Heart left ventricle (tissue), 16 donors: ENCODE measurements around the gene AMIGO2. TPM values are rescaled to one million over a fixed set of nuclear protein-coding genes. Genes with fewer than 3 reads are reported as not detected.

Source experiments
- ATAC-seq, 4 donors: fragments of 200-7000 bp; cut with Tn5 transposase; one replicate each; pipeline ENCODE4 v1.9.1; 2020 to 2022; ENCODE audit warnings: moderate library complexity in 4 of 4, mild to moderate bottlenecking in 3 of 4, moderate number of reproducible peaks in 1 of 4
- DNase-seq, 5 donors: peaks; one replicate each; pipeline ENCODE4 v3.0.0-alpha.2; 2020
- H3K27ac ChIP-seq, 12 donors: fragments of 200-600 bp; sonication (generic) in 4 of 12; one replicate each; pipeline versions ENCODE4 v1.5.0 to v1.8.0; 2016 to 2022; ENCODE audit warnings: mild to moderate bottlenecking in 2 of 12
- H3K27me3 ChIP-seq, 9 donors: fragments of 200-600 bp; sonication (generic) in 2 of 9; one replicate each; pipeline versions ENCODE4 v1.5.1 to v1.8.0; 2016 to 2022; ENCODE audit warnings: mild to moderate bottlenecking in 3 of 9
- H3K36me3 ChIP-seq, 9 donors: fragments of 200-600 bp; sonication (generic) in 2 of 9; one replicate each; pipeline versions ENCODE4 v1.5.0 to v1.8.0; 2018 to 2022; ENCODE audit warnings: mild to moderate bottlenecking in 2 of 9
- H3K4me1 ChIP-seq, 12 donors: fragments of 200-600 bp; sonication (generic) in 4 of 12; one replicate each; pipeline versions ENCODE4 v1.5.0 to v1.8.0; 2016 to 2022; ENCODE audit warnings: mild to moderate bottlenecking in 3 of 12
- H3K4me3 ChIP-seq, 12 donors: fragments of 200-600 bp; sonication (generic) in 4 of 12; one replicate each; pipeline versions ENCODE4 v1.5.0 to v1.8.0; 2017 to 2022; ENCODE audit warnings: mild to moderate bottlenecking in 9 of 12, moderate library complexity in 4 of 12
- H3K9me3 ChIP-seq, 12 donors: fragments of 200-600 bp; sonication (generic) in 4 of 12; one replicate each; pipeline versions ENCODE4 v1.5.0 to v1.8.0; 2016 to 2022; ENCODE audit warnings: mild to moderate bottlenecking in 1 of 12
- CTCF ChIP-seq, 12 donors: fragments of 200-600 bp; sonication (generic) in 4 of 12; IDR thresholded peaks; one replicate each; pipeline versions ENCODE4 v1.5.0 to v1.8.0; 2018 to 2022; ENCODE audit warnings: antibody characterized with exemption in 12 of 12, mild to moderate bottlenecking in 5 of 12
- POLR2A ChIP-seq, 2 donors: fragments of 450-650 bp; IDR thresholded peaks; one replicate each; pipeline ENCODE4 v1.6.1; 2017; ENCODE audit warnings: antibody characterized with exemption in 2 of 2, mild to moderate bottlenecking in 2 of 2, moderate library complexity in 2 of 2
- WGBS, 4 donors: extraction: QIAGEN DNeasy Blood & Tissue Kit in 2 of 4; methylation state at CpG; one replicate each; pipeline versions ENCODE4 v1.1.5 to v1.1.7; 2013 to 2018; 5-methylcytosine and 5-hydroxymethylcytosine counted together
- intact Hi-C, 10 donors: fragments of 100-400 bp; cut with DNase I; formaldehyde crosslinking; loops; one replicate each; pipeline versions ENCODE4 v1.11.1 to v1.14.2; 2022
- polyA plus RNA-seq, 2 donors: library from polyadenylated mRNA; stranded (reverse); fragments of 200-250 nt; gene quantifications; one replicate each; pipeline ENCODE4 v1.2.3, GENCODE V29; 2013
- total RNA-seq, 9 donors: library from RNA; depleted of rRNA in 2 of 9; stranded (reverse); fragments of >200 nt in 2 of 9; fragmentation: NEBNext Ultra II Directional in 3 of 9; extraction: Animal tissue kit (Norgen Biotek cat#: 25700) in 3 of 9; gene quantifications; one replicate each; pipeline versions ENCODE4 v1.1.0 to v1.2.4, GENCODE V29; 2016 to 2023
- donor health status: ischemic (EF 13 %, LVEDD 7.1; RV severe dilation, severe dysfunction).
- donor health status: healthy with polysubstance abuse.
- donor health status: DM: no; HTN: yes; CAD: no.
- donor health status: DM: no; HTN: no; CAD: no.
- donor health status: ischemic (EF 25% LVEDD 6.9; RV normal size, moderate dysfunction).
- donor health status: ischemic (EF 25% LVEDD 5.7; RV mildly dilated, moderate dysfunction).
- donor health status: healthy.
- donor health status: DM: yes; HTN: yes; CAD: no.
- donor health status: ischemic (EF 35%, LVEDD 5.7; RV mildly dilated, moderate dysfunction).
- donor health status: nonischemic (EF 11% LVEDD 7.7; RV severe dilation, severe dysfunction).
- donor health status: DM: yes; HTN: yes; CAD: no.
- donor health status: PGD.
- donor health status: ischemic (EF 29% LVEDD 5.4; RV normal size, mild dysfunction).
- donor health status: nonischemic (EF 23%, LVEDD 6.1; RV moderate dilation, normal function).

AMIGO2 gene
- total and polyA plus RNA-seq, 11 donors: 0.77 to 3.0 (median 1.5) TPM

- H3K36me3 ChIP-seq: no peaks in the 10 kb centered on the region
- no peak overlapping the region for H3K27ac ChIP-seq
- intact Hi-C loops: no loop called here
- peaks cover 0 to 7% (median 0%) of the 10 kb centered on the region in 12 donors for H3K4me1 ChIP-seq
- DNase-seq (no peak), ATAC-seq (no peak)
- no peaks in the 10 kb centered on the region for H3K27me3 ChIP-seq
- no peaks in the 10 kb centered on the region for H3K9me3 ChIP-seq
- no peak overlapping the region for H3K4me3 ChIP-seq
- 48 to 92% (median 74%) methylated on average over 2 of the region's 2 CpGs for WGBS, 4 donors
- no peak for TF ChIP-seq POLR2A (IDR thresholded peaks at IDR 0.05)
- no peak for TF ChIP-seq CTCF (IDR thresholded peaks at IDR 0.05)
Observed at GRCh38 chr12:47099610-47100009, 19.9 kb upstream of the AMIGO2 start.

- intact Hi-C loops: no loop called here
- H3K27ac ChIP-seq: peak overlapping the region in 1 of 12 donors; percentile 38
- no peaks in the 10 kb centered on the region for H3K27me3 ChIP-seq
- H3K4me1 ChIP-seq: peaks cover 0 to 7% (median 0%) of the 10 kb centered on the region in 12 donors
- 81 to 91% (median 88%) methylated on average over 6 of the region's 6 CpGs for whole genome bisulfite sequencing, 4 donors
- no peaks in the 10 kb centered on the region for H3K9me3 ChIP-seq
- no peaks in the 10 kb centered on the region for H3K36me3 ChIP-seq
- H3K4me3 ChIP-seq: no peak overlapping the region
- no peak for DNase-seq
- TF ChIP-seq CTCF (IDR thresholded peaks at IDR 0.05): no peak
- no peak for TF ChIP-seq POLR2A (IDR thresholded peaks at IDR 0.05)
- no peak for ATAC-seq
Observed at GRCh38 chr12:47098099-47098498, 18.3 kb upstream of the AMIGO2 start.

- Histone ChIP-seq H3K27me3 (no peaks in the 10 kb centered on the region), H3K27ac (peak overlapping the region in 1 of 12 donors; percentile 38), H3K4me1 (peaks cover 0 to 7% (median 0%) of the 10 kb centered on the region in 12 donors), H3K4me3 (no peak overlapping the region), H3K9me3 (no peaks in the 10 kb centered on the region), H3K36me3 (no peaks in the 10 kb centered on the region)
- WGBS, 4 donors: 67 to 77% (median 75%) methylated on average over 7 of the region's 7 CpGs
- no peak for DNase-seq
- TF ChIP-seq POLR2A (IDR thresholded peaks at IDR 0.05): no peak
- no peak for TF ChIP-seq CTCF (IDR thresholded peaks at IDR 0.05)
- ATAC-seq: no peak
- intact Hi-C loops: no loop called here
Observed at GRCh38 chr12:47097276-47097896, 17.6 kb upstream of the AMIGO2 start.

GRCh38 chr12:47095446-47096236 is 15.9 kb upstream of the AMIGO2 start:
- peaks cover 0 to 5% (median 0%) of the 10 kb centered on the region in 12 donors for H3K9me3 ChIP-seq
- DNase-seq (no peak), ATAC-seq (no peak)
- no peak overlapping the region for H3K4me3 ChIP-seq
- no peaks in the 10 kb centered on the region for H3K36me3 ChIP-seq
- intact Hi-C loops: no loop called here
- H3K27ac ChIP-seq: peak overlapping the region in 1 of 12 donors; percentile 15
- no peaks in the 10 kb centered on the region for H3K27me3 ChIP-seq
- WGBS, 4 donors: 64 to 91% (median 85%) methylated on average over 3 of the region's 3 CpGs
- peaks cover 0 to 7% (median 0%) of the 10 kb centered on the region in 12 donors for H3K4me1 ChIP-seq
- TF ChIP-seq CTCF (IDR thresholded peaks at IDR 0.05) (no peak), POLR2A (IDR thresholded peaks at IDR 0.05) (no peak)
